Measurements from ENCODE around the gene B3GNT7.

- TF ChIP-seq CTCF (IDR thresholded peaks at IDR 0.05): no peak
- no peak for TF ChIP-seq POLR2A (IDR thresholded peaks at IDR 0.05)
Observed at GRCh38 chr2:231398585-231398984, 3.1 kb downstream of the B3GNT7 start.
